Measurements from ENCODE around the gene CACFD1. TPM values are rescaled to one million over a fixed set of nuclear protein-coding genes. Genes with fewer than 3 reads are reported as not detected.
A peak's percentile ranks its signal among the peaks of the same experiment; 100 is the strongest.

CACFD1 gene
- total RNA-seq, 1 donor from 2014 or later = 34.3 TPM

- H3K27me3 ChIP-seq (ENCODE audit: low read depth) = peaks cover 11% of the 10 kb centered on the region
- H3K27ac ChIP-seq = peak overlapping the region; percentile 64
- no peak overlapping the region for H3K4me3 ChIP-seq
- intact Hi-C loops (cut with DNase I) = no loop called here
- H3K9me3 ChIP-seq = peaks cover 14% of the 10 kb centered on the region
- peaks cover 5% of the 10 kb centered on the region for H3K4me1 ChIP-seq
- no peak for ATAC-seq
- TF ChIP-seq, protein P1, sequence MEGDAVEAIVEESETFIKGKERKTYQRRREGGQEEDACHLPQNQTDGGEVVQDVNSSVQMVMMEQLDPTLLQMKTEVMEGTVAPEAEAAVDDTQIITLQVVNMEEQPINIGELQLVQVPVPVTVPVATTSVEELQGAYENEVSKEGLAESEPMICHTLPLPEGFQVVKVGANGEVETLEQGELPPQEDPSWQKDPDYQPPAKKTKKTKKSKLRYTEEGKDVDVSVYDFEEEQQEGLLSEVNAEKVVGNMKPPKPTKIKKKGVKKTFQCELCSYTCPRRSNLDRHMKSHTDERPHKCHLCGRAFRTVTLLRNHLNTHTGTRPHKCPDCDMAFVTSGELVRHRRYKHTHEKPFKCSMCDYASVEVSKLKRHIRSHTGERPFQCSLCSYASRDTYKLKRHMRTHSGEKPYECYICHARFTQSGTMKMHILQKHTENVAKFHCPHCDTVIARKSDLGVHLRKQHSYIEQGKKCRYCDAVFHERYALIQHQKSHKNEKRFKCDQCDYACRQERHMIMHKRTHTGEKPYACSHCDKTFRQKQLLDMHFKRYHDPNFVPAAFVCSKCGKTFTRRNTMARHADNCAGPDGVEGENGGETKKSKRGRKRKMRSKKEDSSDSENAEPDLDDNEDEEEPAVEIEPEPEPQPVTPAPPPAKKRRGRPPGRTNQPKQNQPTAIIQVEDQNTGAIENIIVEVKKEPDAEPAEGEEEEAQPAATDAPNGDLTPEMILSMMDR (IDR thresholded peaks at IDR 0.05) = no peak
- no peaks in the 10 kb centered on the region for H3K36me3 ChIP-seq
- no peak for DNase-seq
Observed at GRCh38 chr9:133499892-133500270, 40.1 kb downstream of the CACFD1 start.

DNA sequence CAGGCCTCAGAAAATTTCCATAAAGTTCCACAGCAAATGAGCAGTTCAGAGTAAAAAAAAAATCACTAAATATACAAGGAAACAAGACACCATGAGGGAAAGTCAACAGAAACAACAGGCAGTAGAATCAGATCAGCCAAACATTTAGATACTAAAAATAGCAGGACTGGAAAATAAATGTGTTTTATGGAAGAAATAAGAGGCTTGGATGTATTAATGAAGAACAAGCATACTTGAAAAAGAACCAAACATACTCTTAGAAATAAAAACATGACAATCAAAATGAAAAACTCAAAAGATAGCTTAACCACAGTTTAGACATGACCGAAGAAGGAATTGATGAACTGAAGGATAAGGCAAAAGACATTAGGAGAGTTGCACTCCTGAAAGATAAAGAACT lies 42.3 kb downstream of the CACFD1 start:
- intact Hi-C loops (cut with DNase I) = no loop called here
- ATAC-seq = no peak

DNA sequence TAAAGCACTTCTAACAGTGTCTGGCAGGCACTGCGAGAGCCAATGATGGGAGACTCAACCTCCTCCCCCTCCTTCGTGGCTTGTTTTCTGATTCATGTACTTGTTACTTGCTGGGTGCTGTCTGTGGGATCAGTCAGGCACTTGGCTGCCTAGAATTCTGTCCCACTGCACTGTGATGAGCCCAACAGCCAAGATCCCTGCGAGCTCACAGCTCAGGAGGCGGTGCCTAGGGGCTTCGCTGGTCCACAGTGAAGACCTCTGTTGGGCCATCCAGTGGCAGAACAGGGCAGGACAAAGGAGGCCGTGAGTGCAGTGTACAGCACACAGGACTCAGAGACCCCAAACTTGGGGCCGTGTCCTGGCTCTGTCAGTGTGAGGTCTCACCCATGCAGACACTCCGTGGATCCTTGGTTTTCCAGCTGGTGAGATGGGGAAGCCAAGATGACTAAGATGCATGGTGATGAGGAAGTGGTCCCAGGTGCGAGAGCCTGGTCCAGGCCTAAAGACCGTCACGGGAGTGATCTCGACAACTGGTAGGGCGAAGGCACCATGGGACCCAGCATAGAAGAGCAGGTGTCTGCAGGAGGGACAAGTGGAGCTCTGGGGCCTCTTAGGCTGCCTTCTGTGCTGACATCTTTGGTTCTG lies 45.5 kb downstream of the CACFD1 start:
- intact Hi-C loops (cut with DNase I) = no loop called here
- peaks cover 31% of the 10 kb centered on the region for H3K4me1 ChIP-seq
- TF ChIP-seq, protein P1 (IDR thresholded peaks at IDR 0.05) = no peak
- H3K36me3 ChIP-seq = no peaks in the 10 kb centered on the region
- peak overlapping the region; percentile 69 for H3K27ac ChIP-seq
- H3K27me3 ChIP-seq (ENCODE audit: low read depth) = no peaks in the 10 kb centered on the region
- DNase-seq (no peak), ATAC-seq (no peak)
- H3K9me3 ChIP-seq = peaks cover 14% of the 10 kb centered on the region
- H3K4me3 ChIP-seq = no peak overlapping the region

More for the DNA sequence above, 42.3 kb downstream of the CACFD1 start:
- H3K9me3 ChIP-seq = peaks cover 14% of the 10 kb centered on the region
- no peaks in the 10 kb centered on the region for H3K36me3 ChIP-seq
- peaks cover 4% of the 10 kb centered on the region for H3K27me3 ChIP-seq (ENCODE audit: low read depth)
- no peak overlapping the region for H3K27ac ChIP-seq
- H3K4me1 ChIP-seq = peaks cover 18% of the 10 kb centered on the region
- H3K4me3 ChIP-seq = no peak overlapping the region
- TF ChIP-seq, protein P1 (IDR thresholded peaks at IDR 0.05) = no peak
- no peak for DNase-seq

DNA sequence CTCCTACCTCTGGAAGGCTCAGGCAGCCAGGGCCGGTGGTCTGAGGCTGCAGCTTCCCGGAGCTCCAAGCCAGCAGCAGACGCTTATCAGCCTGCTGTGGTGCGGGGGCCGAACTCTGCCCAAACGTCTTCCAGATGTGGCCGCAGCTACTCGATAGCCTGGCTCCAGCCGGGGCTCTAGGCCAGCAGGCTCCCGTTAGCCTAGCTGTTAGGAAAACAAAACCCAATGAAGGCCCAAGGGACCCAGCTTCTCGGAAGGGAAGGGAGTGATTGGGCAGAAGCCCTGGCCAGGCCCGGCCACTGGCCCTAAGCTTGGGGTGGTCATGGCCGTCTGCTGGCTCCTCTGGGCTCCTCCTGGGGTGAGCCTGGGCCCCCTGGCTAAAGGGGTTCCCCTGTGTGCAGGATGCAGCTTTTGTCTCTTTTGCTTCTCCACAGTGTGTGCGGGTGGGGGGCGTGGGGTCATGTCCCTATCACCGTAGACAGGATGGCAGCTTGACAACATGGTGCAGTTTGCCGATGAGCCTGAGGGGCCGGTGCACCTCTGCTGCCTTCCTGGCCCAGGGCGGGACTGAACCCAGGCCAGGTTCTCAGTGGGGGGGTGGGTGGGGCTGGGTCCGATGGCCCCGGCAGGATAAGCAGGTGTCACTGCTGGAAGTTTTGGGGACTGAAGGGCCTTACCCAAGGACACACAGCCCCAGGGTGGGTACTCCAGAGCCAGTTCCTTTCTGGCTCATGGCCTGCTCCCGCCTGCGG lies 46.3 kb downstream of the CACFD1 start:
- peaks cover 31% of the 10 kb centered on the region for H3K4me1 ChIP-seq
- no peaks in the 10 kb centered on the region for H3K27me3 ChIP-seq (ENCODE audit: low read depth)
- peak; percentile 18 to 31 for ATAC-seq
- H3K4me3 ChIP-seq = no peak overlapping the region
- H3K36me3 ChIP-seq = no peaks in the 10 kb centered on the region
- H3K27ac ChIP-seq = peak overlapping the region; percentile 69
- DNase-seq = no peak
- H3K9me3 ChIP-seq = peaks cover 14% of the 10 kb centered on the region
- intact Hi-C loops (cut with DNase I) = no loop called here
- TF ChIP-seq, protein P1 (IDR thresholded peaks at IDR 0.05) = no peak

DNA sequence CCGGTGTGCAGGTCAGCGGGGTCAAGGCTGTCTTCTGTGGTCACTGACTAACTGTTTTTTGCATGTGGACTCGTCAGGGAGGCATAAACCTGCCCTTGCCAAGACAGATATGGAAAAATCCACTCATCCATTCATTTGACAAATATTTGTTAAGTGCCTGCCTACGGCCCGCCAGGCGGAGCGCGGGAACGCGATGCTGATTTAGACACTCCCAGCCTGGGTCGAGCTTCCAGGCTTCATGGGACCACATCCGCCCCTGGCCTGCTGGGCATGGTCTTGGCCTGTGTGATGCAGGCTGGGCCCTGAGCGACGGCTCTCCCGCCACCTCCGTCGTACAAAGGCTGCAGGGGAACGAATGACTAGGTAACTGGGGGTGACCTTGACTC lies 46.9 kb downstream of the CACFD1 start:
- DNase-seq (no peak), ATAC-seq (peak; percentile 51 to 65)
- H3K27ac ChIP-seq = peak overlapping the region; percentile 69
- intact Hi-C loops (cut with DNase I) = no loop called here
- peaks cover 31% of the 10 kb centered on the region for H3K4me1 ChIP-seq
- H3K36me3 ChIP-seq = no peaks in the 10 kb centered on the region
- H3K27me3 ChIP-seq (ENCODE audit: low read depth) = no peaks in the 10 kb centered on the region
- H3K9me3 ChIP-seq = peaks cover 9% of the 10 kb centered on the region
- TF ChIP-seq, protein P1 (IDR thresholded peaks at IDR 0.05) = no peak
- no peak overlapping the region for H3K4me3 ChIP-seq
